ENCODE data around the gene SLC39A11. TPM values are rescaled to one million over a fixed set of nuclear protein-coding genes. Genes with fewer than 3 reads are reported as not detected.

The SLC39A11 gene
- total RNA-seq, 1 experiment from 2014 or later, result 15.2 TPM

DNA sequence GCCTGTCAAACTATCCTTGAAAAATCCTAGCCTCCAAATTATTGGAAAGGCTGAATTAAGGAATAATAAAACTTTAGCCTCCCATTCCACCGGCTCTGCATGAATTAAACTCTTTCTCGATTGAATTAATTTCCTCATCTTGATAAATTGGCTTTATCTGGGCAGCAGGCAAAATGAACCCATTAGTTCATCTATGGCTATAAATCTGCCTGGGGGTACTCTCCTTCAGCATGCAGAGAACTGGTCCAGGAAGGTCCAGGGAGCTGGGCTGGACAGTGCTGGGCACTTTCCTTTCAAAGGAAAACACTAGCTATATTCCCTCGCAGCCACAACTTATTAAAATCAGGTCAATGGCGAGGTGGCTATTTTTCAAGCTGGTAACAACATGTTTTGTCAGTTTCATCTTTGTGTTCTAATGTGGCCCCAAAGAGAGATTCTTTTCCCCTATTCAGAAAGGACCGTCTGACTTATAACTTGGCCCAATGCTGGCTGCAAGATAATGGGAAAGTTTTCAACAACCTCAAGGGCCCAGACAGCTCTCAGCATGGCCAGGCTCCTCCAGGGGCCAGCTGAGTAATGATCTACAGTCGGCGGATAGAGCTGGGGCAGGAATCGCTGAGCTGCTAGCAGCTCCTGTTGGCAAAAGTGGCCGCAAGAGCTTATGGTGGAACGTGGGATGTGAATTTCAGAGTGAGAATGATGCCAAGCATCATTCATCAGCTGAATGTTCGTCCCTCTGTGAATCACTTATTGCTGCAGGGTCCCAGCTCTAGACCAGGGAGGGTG, 326.9 kb downstream of the SLC39A11 start:
- no peak overlapping the region for H4K5ac ChIP-seq (ENCODE audit: insufficient read length, low read depth, low read length)
- H3T11ph ChIP-seq (ENCODE audit: low read length), result no peak overlapping the region
- peaks cover 23% of the 10 kb centered on the region; the same call in 1 of the 2 replicates for H3K27me3 ChIP-seq (ENCODE audit: insufficient read depth, low read length)
- H3K23ac ChIP-seq (ENCODE audit: insufficient read length, low read depth, low read length), result no peak overlapping the region
- Mint-ChIP-seq H3K27me3 (ENCODE audit: low read depth) (peaks cover 77% of the 10 kb centered on the region), H3K36me3 (ENCODE audit: insufficient read depth in 1 of 3, low read depth in 3 of 3) (peaks cover 11 to 27% (median 11%) of the 10 kb centered on the region in 3 experiments; a peak in 6 of 7 replicates), H3K4me3 (no peak overlapping the region), H3K4me1 (peaks cover 4 to 6% of the 10 kb centered on the region in 2 experiments), H3K27ac (no peak overlapping the region; a peak in 1 of 7 replicates), H3K9me3 (peaks cover 24 to 28% of the 10 kb centered on the region in 2 experiments)
- peaks cover 18% of the 10 kb centered on the region for H3K9me3 ChIP-seq (ENCODE audit: control insufficient read depth, low read depth, low read length)
- no peak overlapping the region for H2BK120ac ChIP-seq (ENCODE audit: low read depth, low read length, poor library complexity, severe bottlenecking)
- H3K4ac ChIP-seq (ENCODE audit: low read depth, low read length), result no peak overlapping the region
- no peaks in the 10 kb centered on the region for H3K23me2 ChIP-seq (ENCODE audit: insufficient read length, low read depth, low read length, poor library complexity, severe bottlenecking)
- H2BK15ac ChIP-seq (ENCODE audit: low read depth, low read length), result no peak overlapping the region
- no peak overlapping the region for H2BK5ac ChIP-seq (ENCODE audit: insufficient read length, low read length)
- no peaks in the 10 kb centered on the region for H4K20me1 ChIP-seq (ENCODE audit: control insufficient read depth, insufficient read depth, insufficient read length)
- H2AK5ac ChIP-seq (ENCODE audit: insufficient read length, low read length), result no peak overlapping the region
- H3K27ac ChIP-seq (ENCODE audit: insufficient read length, low read depth, low read length), result no peak overlapping the region
- H4K8ac ChIP-seq (replicated peaks; ENCODE audit: insufficient read length, low read depth, low read length), result no peak overlapping the region
- no peak overlapping the region for H2BK20ac ChIP-seq (ENCODE audit: low read depth, low read length, poor library complexity, severe bottlenecking)
- no peak overlapping the region; the same call in 1 of the 2 replicates for H3K14ac ChIP-seq (ENCODE audit: insufficient read depth, low read length)
- H3K9ac ChIP-seq (ENCODE audit: extremely low read depth, insufficient read length, low read length), result no peak overlapping the region
- H3K79me2 ChIP-seq (ENCODE audit: insufficient read depth, low read length), result no peaks in the 10 kb centered on the region
- TF ChIP-seq, protein P1, sequence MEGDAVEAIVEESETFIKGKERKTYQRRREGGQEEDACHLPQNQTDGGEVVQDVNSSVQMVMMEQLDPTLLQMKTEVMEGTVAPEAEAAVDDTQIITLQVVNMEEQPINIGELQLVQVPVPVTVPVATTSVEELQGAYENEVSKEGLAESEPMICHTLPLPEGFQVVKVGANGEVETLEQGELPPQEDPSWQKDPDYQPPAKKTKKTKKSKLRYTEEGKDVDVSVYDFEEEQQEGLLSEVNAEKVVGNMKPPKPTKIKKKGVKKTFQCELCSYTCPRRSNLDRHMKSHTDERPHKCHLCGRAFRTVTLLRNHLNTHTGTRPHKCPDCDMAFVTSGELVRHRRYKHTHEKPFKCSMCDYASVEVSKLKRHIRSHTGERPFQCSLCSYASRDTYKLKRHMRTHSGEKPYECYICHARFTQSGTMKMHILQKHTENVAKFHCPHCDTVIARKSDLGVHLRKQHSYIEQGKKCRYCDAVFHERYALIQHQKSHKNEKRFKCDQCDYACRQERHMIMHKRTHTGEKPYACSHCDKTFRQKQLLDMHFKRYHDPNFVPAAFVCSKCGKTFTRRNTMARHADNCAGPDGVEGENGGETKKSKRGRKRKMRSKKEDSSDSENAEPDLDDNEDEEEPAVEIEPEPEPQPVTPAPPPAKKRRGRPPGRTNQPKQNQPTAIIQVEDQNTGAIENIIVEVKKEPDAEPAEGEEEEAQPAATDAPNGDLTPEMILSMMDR (conservative IDR thresholded peaks at IDR 0.05), result no peak
- H3K4me1 ChIP-seq (ENCODE audit: insufficient read depth, low read length), result no peaks in the 10 kb centered on the region
- H4K91ac ChIP-seq (ENCODE audit: insufficient read length, low read depth, low read length), result no peak overlapping the region
- no peaks in the 10 kb centered on the region for H3K79me1 ChIP-seq (ENCODE audit: insufficient read depth, low read depth, low read length, poor library complexity, severe bottlenecking)
- no peak overlapping the region for H2BK12ac ChIP-seq (ENCODE audit: insufficient read length, low read depth, low read length)
- no peak overlapping the region for H2AFZ ChIP-seq (ENCODE audit: low read length)
- no peak overlapping the region for H3K18ac ChIP-seq (ENCODE audit: insufficient read length, low read depth, low read length)
- H3K56ac ChIP-seq (ENCODE audit: insufficient read length, low read depth, low read length), result no peak overlapping the region
- WGBS (ENCODE audit: extremely low coverage, insufficient read length, low lambda C conversion rate), result no CpG with 5 or more reads among the region's 11 CpGs
- H3K4me2 ChIP-seq (ENCODE audit: insufficient read depth, insufficient read length, low read length), result no peak overlapping the region
- DNase-seq, result no peak
